ENCODE results near the gene DBP.

Gene DBP

DNA sequence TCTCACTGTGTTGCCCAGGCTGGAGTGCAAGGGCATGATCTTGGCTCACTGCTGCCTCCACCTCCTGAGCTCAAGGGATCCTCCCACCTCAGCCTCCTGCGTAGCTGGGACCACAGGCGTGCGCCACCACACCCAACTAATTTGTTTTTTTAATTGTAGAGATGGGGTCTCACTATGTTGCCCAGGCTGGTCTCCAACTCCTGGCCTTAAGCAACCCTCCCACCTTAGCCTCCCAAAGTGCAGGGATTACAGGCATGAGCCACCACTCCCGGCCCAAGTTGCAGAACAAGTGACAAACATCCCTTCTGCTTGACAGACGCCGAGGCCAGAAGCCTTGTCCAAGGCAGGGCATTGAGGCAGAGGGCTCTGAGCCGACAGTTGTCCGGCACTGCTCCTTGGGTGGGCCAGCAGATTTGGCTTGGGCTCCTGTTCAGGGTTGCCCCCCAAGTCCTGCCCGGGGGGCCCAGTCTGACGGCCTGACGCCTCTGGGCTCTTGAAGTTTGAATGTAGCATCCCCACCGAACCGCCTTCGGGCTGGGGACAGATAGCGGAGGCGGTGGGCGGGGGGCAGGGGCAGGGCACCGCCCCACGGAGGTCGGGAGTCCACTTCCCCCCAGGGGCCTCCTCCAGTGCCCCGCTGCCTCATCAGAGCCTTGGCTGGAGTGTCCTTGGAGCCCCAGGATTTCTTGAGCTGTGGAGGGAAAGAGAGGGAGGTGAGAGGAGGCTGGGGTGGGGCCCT, 36.3 kb downstream of the DBP start:
- Histone ChIP-seq H3K27ac (no peak overlapping the region), H3K36me3 (no peaks in the 10 kb centered on the region), H3K4me1 (no peaks in the 10 kb centered on the region), H3K4me3 (no peak overlapping the region), H3K27me3 (peaks cover 0 to 50% of the 10 kb centered on the region in 2 donors), H3K9me3 (no peaks in the 10 kb centered on the region)
- no peak for DNase-seq
- intact Hi-C loops (cut with DNase I; ENCODE audit: low total_unique reads), result no loop called here
- TF ChIP-seq, protein P1, sequence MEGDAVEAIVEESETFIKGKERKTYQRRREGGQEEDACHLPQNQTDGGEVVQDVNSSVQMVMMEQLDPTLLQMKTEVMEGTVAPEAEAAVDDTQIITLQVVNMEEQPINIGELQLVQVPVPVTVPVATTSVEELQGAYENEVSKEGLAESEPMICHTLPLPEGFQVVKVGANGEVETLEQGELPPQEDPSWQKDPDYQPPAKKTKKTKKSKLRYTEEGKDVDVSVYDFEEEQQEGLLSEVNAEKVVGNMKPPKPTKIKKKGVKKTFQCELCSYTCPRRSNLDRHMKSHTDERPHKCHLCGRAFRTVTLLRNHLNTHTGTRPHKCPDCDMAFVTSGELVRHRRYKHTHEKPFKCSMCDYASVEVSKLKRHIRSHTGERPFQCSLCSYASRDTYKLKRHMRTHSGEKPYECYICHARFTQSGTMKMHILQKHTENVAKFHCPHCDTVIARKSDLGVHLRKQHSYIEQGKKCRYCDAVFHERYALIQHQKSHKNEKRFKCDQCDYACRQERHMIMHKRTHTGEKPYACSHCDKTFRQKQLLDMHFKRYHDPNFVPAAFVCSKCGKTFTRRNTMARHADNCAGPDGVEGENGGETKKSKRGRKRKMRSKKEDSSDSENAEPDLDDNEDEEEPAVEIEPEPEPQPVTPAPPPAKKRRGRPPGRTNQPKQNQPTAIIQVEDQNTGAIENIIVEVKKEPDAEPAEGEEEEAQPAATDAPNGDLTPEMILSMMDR (IDR thresholded peaks at IDR 0.05), result no peak

GRCh38 chr19:48598996-48599700, 38.0 kb downstream of the DBP start:
- no peak for DNase-seq
- Histone ChIP-seq H3K36me3 (no peaks in the 10 kb centered on the region), H3K4me3 (no peak overlapping the region), H3K9me3 (no peaks in the 10 kb centered on the region), H3K27ac (no peak overlapping the region), H3K27me3 (peaks cover 0 to 50% of the 10 kb centered on the region in 2 donors), H3K4me1 (no peaks in the 10 kb centered on the region)
- TF ChIP-seq, protein P1 (IDR thresholded peaks at IDR 0.05), result no peak
- intact Hi-C loops (cut with DNase I; ENCODE audit: low total_unique reads), result no loop called here

DNA sequence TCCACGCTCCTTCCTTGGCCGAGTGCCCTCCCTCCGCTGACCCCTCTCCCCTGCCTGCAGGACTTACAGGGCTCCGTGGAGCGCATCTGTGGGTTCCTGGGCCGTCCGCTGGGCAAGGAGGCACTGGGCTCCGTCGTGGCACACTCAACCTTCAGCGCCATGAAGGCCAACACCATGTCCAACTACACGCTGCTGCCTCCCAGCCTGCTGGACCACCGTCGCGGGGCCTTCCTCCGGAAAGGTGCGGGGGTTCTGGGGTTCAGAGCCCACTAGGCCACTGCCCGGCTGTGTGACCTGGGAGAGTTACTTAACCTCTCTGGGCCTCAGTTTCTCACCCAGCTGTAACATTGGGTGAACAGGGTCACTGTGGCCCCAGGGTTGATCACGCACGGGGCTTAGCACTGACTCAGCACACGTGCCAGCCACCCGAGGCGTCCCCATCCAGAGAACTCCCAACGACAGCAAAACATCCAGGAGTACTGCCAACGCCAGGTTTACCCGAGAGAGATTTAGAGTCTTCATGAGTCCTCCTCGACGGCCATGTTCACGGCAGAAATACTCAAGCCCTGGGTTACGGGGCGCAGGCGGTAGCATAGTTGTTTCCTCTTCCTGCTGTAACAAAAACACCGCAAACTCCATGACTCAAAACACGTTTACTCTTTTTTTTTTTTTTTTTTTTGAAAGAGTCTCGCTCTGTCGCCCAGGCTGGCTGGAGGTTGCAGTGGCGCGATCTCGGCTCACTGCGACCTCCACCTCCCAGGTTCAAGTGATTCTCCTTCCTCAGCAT, 40.3 kb downstream of the DBP start:
- Histone ChIP-seq H3K4me1 (no peaks in the 10 kb centered on the region), H3K9me3 (no peaks in the 10 kb centered on the region), H3K27ac (no peak overlapping the region), H3K27me3 (peaks cover 0 to 50% of the 10 kb centered on the region in 2 donors), H3K4me3 (no peak overlapping the region), H3K36me3 (no peaks in the 10 kb centered on the region)
- TF ChIP-seq, protein P1 (IDR thresholded peaks at IDR 0.05), result no peak
- intact Hi-C loops (cut with DNase I; ENCODE audit: low total_unique reads), result no loop called here
- DNase-seq, result no peak

DNA sequence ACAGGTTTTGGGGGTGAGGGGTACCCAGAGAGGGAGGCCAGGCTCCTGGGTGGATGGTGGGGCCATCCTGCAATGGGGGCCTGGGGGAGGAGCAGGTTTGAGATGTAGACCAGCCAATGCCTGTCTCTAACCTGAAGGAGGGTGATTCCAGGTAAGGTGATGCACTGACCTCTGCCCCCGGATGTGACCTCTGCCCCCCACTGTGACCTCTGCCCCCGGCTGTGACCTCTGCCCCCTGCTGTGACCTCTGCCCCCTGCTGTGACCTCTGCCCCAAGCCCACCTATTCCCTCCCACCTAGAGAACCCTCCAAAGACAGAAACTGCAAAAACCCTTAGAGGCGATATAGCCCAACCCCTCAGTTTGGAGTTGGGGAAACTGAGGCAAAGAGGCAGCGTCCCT, 40.9 kb downstream of the DBP start:
- no peaks in the 10 kb centered on the region for H3K4me1 ChIP-seq
- no peaks in the 10 kb centered on the region for H3K36me3 ChIP-seq
- TF ChIP-seq, protein P1 (IDR thresholded peaks at IDR 0.05), result no peak
- DNase-seq, result no peak
- intact Hi-C loops (cut with DNase I; ENCODE audit: low total_unique reads), result no loop called here
- H3K4me3 ChIP-seq, result no peak overlapping the region
- no peaks in the 10 kb centered on the region for H3K9me3 ChIP-seq
- H3K27me3 ChIP-seq, result peaks cover 0 to 48% of the 10 kb centered on the region in 2 donors
- H3K27ac ChIP-seq, result no peak overlapping the region

DNA sequence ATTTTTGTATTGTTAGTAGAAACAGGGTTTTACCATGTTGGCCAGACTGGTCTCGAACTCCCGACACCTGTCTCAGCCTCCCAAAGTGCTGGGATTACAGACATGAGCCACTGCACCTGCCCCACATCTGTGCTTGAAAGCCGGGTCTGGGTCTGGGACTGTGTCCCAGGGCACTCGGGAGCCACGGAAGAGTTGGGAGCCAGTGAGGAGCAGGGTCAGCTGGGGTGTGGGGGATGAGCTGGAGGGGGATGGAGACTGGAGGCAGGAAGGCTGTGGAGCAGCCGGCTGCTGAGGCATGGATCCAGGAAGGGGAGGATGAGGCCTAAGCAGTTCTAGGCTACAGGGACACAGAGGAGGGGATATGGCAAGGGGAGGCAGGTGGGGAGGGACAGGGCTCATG, 41.3 kb downstream of the DBP start:
- TF ChIP-seq, protein P1 (IDR thresholded peaks at IDR 0.05), result no peak
- Histone ChIP-seq H3K27ac (no peak overlapping the region), H3K27me3 (peaks cover 0 to 45% of the 10 kb centered on the region in 2 donors), H3K9me3 (no peaks in the 10 kb centered on the region), H3K4me3 (no peak overlapping the region), H3K36me3 (no peaks in the 10 kb centered on the region), H3K4me1 (no peaks in the 10 kb centered on the region)
- no peak for DNase-seq
- intact Hi-C loops (cut with DNase I; ENCODE audit: low total_unique reads), result no loop called here

All from tibial artery (tissue), 4 donors.